ENCODE data around the gene ABHD10.

DNA sequence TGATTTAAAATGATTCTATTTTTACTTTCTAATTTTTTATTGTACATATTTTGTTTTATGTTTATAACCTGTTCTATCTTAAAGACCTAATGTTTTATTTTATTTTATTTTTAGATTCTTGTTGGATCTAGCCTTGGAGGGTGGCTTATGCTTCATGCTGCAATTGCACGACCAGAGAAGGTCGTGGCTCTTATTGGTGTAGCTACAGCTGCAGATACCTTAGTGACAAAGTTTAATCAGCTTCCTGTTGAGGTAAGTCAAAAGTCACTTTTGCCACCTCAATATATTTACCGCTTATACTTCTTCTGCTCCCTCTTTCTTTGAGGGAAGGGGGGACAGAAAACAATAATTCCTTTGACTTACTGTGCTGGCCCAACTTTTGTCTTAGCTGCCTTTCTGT, 8.0 kb downstream of the ABHD10 start:
- TF ChIP-seq, protein P1, sequence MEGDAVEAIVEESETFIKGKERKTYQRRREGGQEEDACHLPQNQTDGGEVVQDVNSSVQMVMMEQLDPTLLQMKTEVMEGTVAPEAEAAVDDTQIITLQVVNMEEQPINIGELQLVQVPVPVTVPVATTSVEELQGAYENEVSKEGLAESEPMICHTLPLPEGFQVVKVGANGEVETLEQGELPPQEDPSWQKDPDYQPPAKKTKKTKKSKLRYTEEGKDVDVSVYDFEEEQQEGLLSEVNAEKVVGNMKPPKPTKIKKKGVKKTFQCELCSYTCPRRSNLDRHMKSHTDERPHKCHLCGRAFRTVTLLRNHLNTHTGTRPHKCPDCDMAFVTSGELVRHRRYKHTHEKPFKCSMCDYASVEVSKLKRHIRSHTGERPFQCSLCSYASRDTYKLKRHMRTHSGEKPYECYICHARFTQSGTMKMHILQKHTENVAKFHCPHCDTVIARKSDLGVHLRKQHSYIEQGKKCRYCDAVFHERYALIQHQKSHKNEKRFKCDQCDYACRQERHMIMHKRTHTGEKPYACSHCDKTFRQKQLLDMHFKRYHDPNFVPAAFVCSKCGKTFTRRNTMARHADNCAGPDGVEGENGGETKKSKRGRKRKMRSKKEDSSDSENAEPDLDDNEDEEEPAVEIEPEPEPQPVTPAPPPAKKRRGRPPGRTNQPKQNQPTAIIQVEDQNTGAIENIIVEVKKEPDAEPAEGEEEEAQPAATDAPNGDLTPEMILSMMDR (IDR thresholded peaks at IDR 0.05) = no peak
- TF ChIP-seq POLR2AphosphoS5 (IDR thresholded peaks at IDR 0.05) (no peak), EP300 (IDR thresholded peaks at IDR 0.05; ENCODE audit: low read depth) (no peak)
